Esophagus (tissue), 2 donors: ENCODE data around the gene BMPR1A. TPM values are rescaled to one million over a fixed set of nuclear protein-coding genes. Genes with fewer than 3 reads are reported as not detected.

Experiments used
- H3K27ac ChIP-seq, 2 donors: one replicate each; pipeline ENCODE4 v1.5.1; 2013; ENCODE audit warnings: low read depth in 2 of 2, mild to moderate bottlenecking in 2 of 2, inconsistent platforms in 1 of 2, low read length in 1 of 2, moderate library complexity in 1 of 2
- H3K27me3 ChIP-seq, 2 donors: one replicate each; pipeline ENCODE4 v1.6.1; 2013; ENCODE audit warnings: low read length in 2 of 2, control low read depth in 1 of 2, mild to moderate bottlenecking in 1 of 2; ENCODE audit not compliant: insufficient read depth in 2 of 2, control insufficient read depth in 1 of 2
- H3K36me3 ChIP-seq, 2 donors: one replicate each; pipeline ENCODE4 v1.6.1; 2013; ENCODE audit warnings: low read length in 1 of 2; ENCODE audit not compliant: control insufficient read depth in 2 of 2, insufficient read depth in 2 of 2
- H3K4me1 ChIP-seq, 2 donors: one replicate each; pipeline ENCODE4 v1.6.1; 2013; ENCODE audit warnings: low read length in 1 of 2; ENCODE audit not compliant: control insufficient read depth in 2 of 2, insufficient read depth in 2 of 2
- H3K4me3 ChIP-seq, 2 donors: one replicate each; pipeline ENCODE4 v1.5.1; 2013; ENCODE audit warnings: low read length in 2 of 2, mild to moderate bottlenecking in 2 of 2, low read depth in 1 of 2, moderate library complexity in 1 of 2
- H3K9me3 ChIP-seq, 2 donors: one replicate each; pipeline ENCODE4 v1.6.1; 2013; ENCODE audit warnings: mild to moderate bottlenecking in 2 of 2, low read depth in 1 of 2, low read length in 1 of 2, moderate library complexity in 1 of 2; ENCODE audit not compliant: control insufficient read depth in 2 of 2, insufficient read depth in 1 of 2
- WGBS, 2 donors: extraction: QIAGEN DNeasy Blood & Tissue Kit; methylation state at CpG; one replicate each; pipeline ENCODE4 v1.1.7; 2013; 5-methylcytosine and 5-hydroxymethylcytosine counted together
- polyA plus RNA-seq, 2 donors: library from polyadenylated mRNA; stranded (reverse); fragments of 200-250 nt; gene quantifications; one replicate each; pipeline ENCODE4 v1.2.3, GENCODE V29; 2013
- donor health status: healthy with polysubstance abuse.
- donor health status: Bipolar disorder and iron deficiency.

Gene BMPR1A
- polyA plus RNA-seq, 2 donors = 2.5 to 6.8 TPM

GRCh38 chr10:86793696-86794095, 37.3 kb downstream of the BMPR1A start:
- no peaks in the 10 kb centered on the region for H3K36me3 ChIP-seq
- H3K4me1 ChIP-seq = no peaks in the 10 kb centered on the region
- 72 to 88% methylated on average over 4 of the region's 4 CpGs for WGBS, 2 donors
- no peaks in the 10 kb centered on the region for H3K9me3 ChIP-seq
- no peak overlapping the region for H3K4me3 ChIP-seq
- H3K27me3 ChIP-seq = no peaks in the 10 kb centered on the region
- no peak overlapping the region for H3K27ac ChIP-seq

GRCh38 chr10:86795353-86795752, 38.9 kb downstream of the BMPR1A start:
- Histone ChIP-seq H3K4me3 (no peak overlapping the region), H3K27ac (no peak overlapping the region), H3K36me3 (no peaks in the 10 kb centered on the region), H3K4me1 (no peaks in the 10 kb centered on the region), H3K27me3 (no peaks in the 10 kb centered on the region), H3K9me3 (no peaks in the 10 kb centered on the region)
- WGBS, 2 donors = 35 to 51% methylated on average over 3 of the region's 3 CpGs

GRCh38 chr10:86798025-86798424, 41.6 kb downstream of the BMPR1A start:
- 22 to 49% methylated on average over 1 of the region's 1 CpG for WGBS, 2 donors
- no peak overlapping the region for H3K27ac ChIP-seq
- H3K4me3 ChIP-seq = no peak overlapping the region
- H3K4me1 ChIP-seq = no peaks in the 10 kb centered on the region
- no peaks in the 10 kb centered on the region for H3K27me3 ChIP-seq
- H3K9me3 ChIP-seq = no peaks in the 10 kb centered on the region
- no peaks in the 10 kb centered on the region for H3K36me3 ChIP-seq

GRCh38 chr10:86798611-86799010, 42.2 kb downstream of the BMPR1A start:
- H3K36me3 ChIP-seq = no peaks in the 10 kb centered on the region
- WGBS, 2 donors = 24 to 29% methylated on average over 1 of the region's 1 CpG
- no peaks in the 10 kb centered on the region for H3K4me1 ChIP-seq
- no peaks in the 10 kb centered on the region for H3K27me3 ChIP-seq
- H3K9me3 ChIP-seq = no peaks in the 10 kb centered on the region
- no peak overlapping the region for H3K27ac ChIP-seq
- H3K4me3 ChIP-seq = no peak overlapping the region

- Histone ChIP-seq H3K9me3 (no peaks in the 10 kb centered on the region), H3K36me3 (no peaks in the 10 kb centered on the region), H3K4me1 (no peaks in the 10 kb centered on the region), H3K27ac (no peak overlapping the region), H3K4me3 (no peak overlapping the region), H3K27me3 (no peaks in the 10 kb centered on the region)
- 80 to 87% methylated on average over 8 of the region's 8 CpGs for WGBS, 2 donors
Observed at GRCh38 chr10:86799188-86799845, 42.9 kb downstream of the BMPR1A start.

GRCh38 chr10:86801995-86802394, 45.6 kb downstream of the BMPR1A start:
- WGBS, 2 donors = 92 to 95% methylated on average over 5 of the region's 5 CpGs
- Histone ChIP-seq H3K36me3 (no peaks in the 10 kb centered on the region), H3K27me3 (no peaks in the 10 kb centered on the region), H3K4me3 (no peak overlapping the region), H3K27ac (no peak overlapping the region), H3K4me1 (no peaks in the 10 kb centered on the region), H3K9me3 (no peaks in the 10 kb centered on the region)

GRCh38 chr10:86802473-86803108, 46.2 kb downstream of the BMPR1A start:
- Histone ChIP-seq H3K27me3 (no peaks in the 10 kb centered on the region), H3K27ac (no peak overlapping the region), H3K36me3 (no peaks in the 10 kb centered on the region), H3K4me1 (no peaks in the 10 kb centered on the region), H3K4me3 (no peak overlapping the region), H3K9me3 (no peaks in the 10 kb centered on the region)
- WGBS, 2 donors = 85 to 86% methylated on average over 6 of the region's 6 CpGs

- Histone ChIP-seq H3K4me3 (no peak overlapping the region), H3K27me3 (no peaks in the 10 kb centered on the region), H3K27ac (no peak overlapping the region), H3K36me3 (no peaks in the 10 kb centered on the region), H3K9me3 (no peaks in the 10 kb centered on the region), H3K4me1 (no peaks in the 10 kb centered on the region)
- 65 to 71% methylated on average over 2 of the region's 2 CpGs for WGBS, 2 donors
Observed at GRCh38 chr10:86803156-86803555, 46.7 kb downstream of the BMPR1A start.

- Histone ChIP-seq H3K36me3 (no peaks in the 10 kb centered on the region), H3K4me3 (no peak overlapping the region), H3K27ac (no peak overlapping the region), H3K9me3 (no peaks in the 10 kb centered on the region), H3K27me3 (no peaks in the 10 kb centered on the region), H3K4me1 (no peaks in the 10 kb centered on the region)
- 70 to 84% methylated on average over 3 of the region's 3 CpGs for WGBS, 2 donors
Observed at GRCh38 chr10:86804805-86805204, 48.4 kb downstream of the BMPR1A start.

- no peaks in the 10 kb centered on the region for H3K36me3 ChIP-seq
- H3K27ac ChIP-seq = no peak overlapping the region
- H3K4me3 ChIP-seq = no peak overlapping the region
- WGBS, 2 donors = 77 to 81% methylated on average over 4 of the region's 4 CpGs
- no peaks in the 10 kb centered on the region for H3K9me3 ChIP-seq
- H3K27me3 ChIP-seq = no peaks in the 10 kb centered on the region
- H3K4me1 ChIP-seq = no peaks in the 10 kb centered on the region
Observed at GRCh38 chr10:86813101-86813500, 56.7 kb downstream of the BMPR1A start.
